RPMI7951 (cell line): ENCODE results near the gene UBASH3B. TPM values are rescaled to one million over a fixed set of nuclear protein-coding genes. Genes with fewer than 3 reads are reported as not detected.

ENCODE experiments used
- DNase-seq: peaks from one replicate; pipeline ENCODE4 v3.0.0-alpha.2; 2012; ENCODE audit warnings: low read depth
- total RNA-seq: library from RNA; depleted of rRNA; stranded (reverse); fragments of >200 nt; shearing (Covaris generic); gene quantifications from 2 replicates; pipeline ENCODE4 v1.2.3, GENCODE V29; 2014

UBASH3B gene
- total RNA-seq, 1 experiment from 2014 or later, result 16.0 TPM

GRCh38 chr11:122784325-122784955, 128.9 kb downstream of the UBASH3B start:
- DNase-seq, result peak; percentile 88

GRCh38 chr11:122785031-122785541, 129.6 kb downstream of the UBASH3B start:
- peak; percentile 39 for DNase-seq

GRCh38 chr11:122786896-122787295, 131.4 kb downstream of the UBASH3B start:
- no peak for DNase-seq

- DNase-seq, result no peak
Measured at GRCh38 chr11:122788781-122789535, 133.4 kb downstream of the UBASH3B start.

- no peak for DNase-seq
Measured at GRCh38 chr11:122789907-122790306, 134.4 kb downstream of the UBASH3B start.

- peak; percentile 57 for DNase-seq
Measured at GRCh38 chr11:122791411-122791810, 135.9 kb downstream of the UBASH3B start.

GRCh38 chr11:122791836-122792235, 136.3 kb downstream of the UBASH3B start:
- peak; percentile 74 for DNase-seq

GRCh38 chr11:122793515-122793914, 138.0 kb downstream of the UBASH3B start:
- no peak for DNase-seq

GRCh38 chr11:122795307-122795706, 139.8 kb downstream of the UBASH3B start:
- no peak for DNase-seq

- peak; percentile 53 for DNase-seq
Measured at GRCh38 chr11:122796128-122796717, 140.7 kb downstream of the UBASH3B start.

- DNase-seq, result no peak
Measured at GRCh38 chr11:122797651-122798050, 142.1 kb downstream of the UBASH3B start.

- DNase-seq, result no peak
Measured at GRCh38 chr11:122799406-122800105, 144.0 kb downstream of the UBASH3B start.

GRCh38 chr11:122802876-122803275, 147.4 kb downstream of the UBASH3B start:
- no peak for DNase-seq

- DNase-seq, result peak; percentile 92
Measured at GRCh38 chr11:122803306-122803705, 147.8 kb downstream of the UBASH3B start.

GRCh38 chr11:122803716-122804115, 148.2 kb downstream of the UBASH3B start:
- DNase-seq, result no peak

GRCh38 chr11:122804161-122804560, 148.6 kb downstream of the UBASH3B start:
- peak; percentile 66 for DNase-seq

GRCh38 chr11:122804796-122805195, 149.3 kb downstream of the UBASH3B start:
- peak; percentile 81 for DNase-seq

- DNase-seq, result no peak
Measured at GRCh38 chr11:122807731-122808477, 152.4 kb downstream of the UBASH3B start.

GRCh38 chr11:122808478-122808869, 153.0 kb downstream of the UBASH3B start:
- DNase-seq, result peak; percentile 91

- DNase-seq, result no peak
Measured at GRCh38 chr11:122809866-122810265, 154.3 kb downstream of the UBASH3B start.

- DNase-seq, result no peak
Measured at GRCh38 chr11:122811721-122812120, 156.2 kb downstream of the UBASH3B start.
